OCI-LY3 (cell line): Measurements from ENCODE around the gene NRG2.

ENCODE experiments used
- EZH2phosphoT487 ChIP-seq: fragments of 200-600 bp; shearing (Covaris generic); IDR thresholded peaks from 2 replicates; pipeline ENCODE4 v1.6.1; 2018; ENCODE audit warnings: antibody characterized with exemption, mixed run types, low read depth
- TF ChIP-seq, protein P1 (sequence below): fragments of 200-600, 300-600 bp; sonication (generic); IDR thresholded peaks from 2 replicates; pipeline ENCODE4 v1.5.1; 2014; ENCODE audit warnings: antibody characterized with exemption, low read length, low read depth

DNA sequence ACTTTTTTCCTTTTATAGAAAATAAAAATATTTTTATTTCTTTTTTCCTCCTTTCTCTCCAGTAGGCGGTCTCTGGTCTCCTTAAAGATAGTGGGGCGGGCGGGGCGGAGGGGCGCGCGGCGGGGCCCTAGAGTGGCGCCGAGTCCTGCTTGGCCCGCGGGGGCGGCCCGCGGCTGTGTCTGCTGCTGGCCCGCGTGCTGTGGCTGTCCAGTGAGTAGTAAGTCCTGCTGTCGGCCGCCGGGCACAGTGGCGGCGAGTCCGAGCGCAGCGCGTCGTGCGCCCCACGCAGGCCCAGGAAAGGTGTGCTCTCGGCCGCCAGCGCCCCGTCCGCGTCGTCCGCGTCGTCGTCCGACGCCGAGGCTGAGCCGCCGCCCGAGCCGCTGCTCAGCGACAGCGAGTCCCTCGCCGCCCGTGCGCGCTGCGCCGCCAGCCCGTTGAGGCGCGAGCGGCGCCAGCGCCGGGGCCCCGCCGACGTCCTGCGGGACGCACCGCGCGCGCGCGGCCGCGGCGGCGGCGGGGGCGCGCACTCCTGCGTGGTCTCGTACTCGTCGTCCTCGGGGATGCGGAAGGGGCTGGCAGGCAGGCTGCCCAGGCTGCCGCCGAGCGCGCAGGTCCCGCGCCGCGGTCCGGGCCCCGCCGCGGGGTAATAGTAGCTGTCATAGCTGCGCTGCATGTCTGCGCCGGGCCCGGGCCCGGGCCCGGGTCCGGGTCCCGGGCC lies 195.2 kb downstream of the NRG2 start:
- TF ChIP-seq, protein P1, sequence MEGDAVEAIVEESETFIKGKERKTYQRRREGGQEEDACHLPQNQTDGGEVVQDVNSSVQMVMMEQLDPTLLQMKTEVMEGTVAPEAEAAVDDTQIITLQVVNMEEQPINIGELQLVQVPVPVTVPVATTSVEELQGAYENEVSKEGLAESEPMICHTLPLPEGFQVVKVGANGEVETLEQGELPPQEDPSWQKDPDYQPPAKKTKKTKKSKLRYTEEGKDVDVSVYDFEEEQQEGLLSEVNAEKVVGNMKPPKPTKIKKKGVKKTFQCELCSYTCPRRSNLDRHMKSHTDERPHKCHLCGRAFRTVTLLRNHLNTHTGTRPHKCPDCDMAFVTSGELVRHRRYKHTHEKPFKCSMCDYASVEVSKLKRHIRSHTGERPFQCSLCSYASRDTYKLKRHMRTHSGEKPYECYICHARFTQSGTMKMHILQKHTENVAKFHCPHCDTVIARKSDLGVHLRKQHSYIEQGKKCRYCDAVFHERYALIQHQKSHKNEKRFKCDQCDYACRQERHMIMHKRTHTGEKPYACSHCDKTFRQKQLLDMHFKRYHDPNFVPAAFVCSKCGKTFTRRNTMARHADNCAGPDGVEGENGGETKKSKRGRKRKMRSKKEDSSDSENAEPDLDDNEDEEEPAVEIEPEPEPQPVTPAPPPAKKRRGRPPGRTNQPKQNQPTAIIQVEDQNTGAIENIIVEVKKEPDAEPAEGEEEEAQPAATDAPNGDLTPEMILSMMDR: no peak
- no peak for TF ChIP-seq EZH2phosphoT487
